ENCODE results near the gene NIM1K. TPM values are rescaled to one million over a fixed set of nuclear protein-coding genes. Genes with fewer than 3 reads are reported as not detected.
"Not testable (repeated sequence)": the region's sequence is repeated elsewhere in the genome, so short reads cannot be mapped to it uniquely, and the experiment has no call there.

The NIM1K gene
- total RNA-seq, 4 donors from 2014 or later, result 0.41 TPM; not detected in 3

DNA sequence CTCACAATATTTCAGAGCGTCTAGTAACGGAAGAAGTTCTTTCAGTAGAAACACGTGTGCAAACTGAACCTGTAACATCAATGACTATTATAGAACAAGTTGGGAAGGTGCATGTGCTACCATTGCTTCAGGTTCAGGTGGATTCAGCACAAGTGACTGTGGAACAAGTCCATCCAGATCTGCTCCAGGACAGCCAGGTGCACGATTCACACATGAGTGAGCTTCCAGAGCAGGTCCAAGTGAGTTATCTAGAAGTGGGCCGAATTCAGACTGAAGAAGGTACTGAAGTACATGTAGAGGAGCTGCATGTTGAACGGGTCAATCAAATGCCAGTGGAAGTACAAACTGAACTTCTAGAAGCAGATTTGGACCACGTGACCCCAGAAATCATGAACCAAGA lies 17.4 kb upstream of the NIM1K start:
- no peaks in the 10 kb centered on the region for H3K27me3 ChIP-seq
- peaks cover 0 to 26% of the 10 kb centered on the region in 2 donors for H3K36me3 ChIP-seq
- intact Hi-C loops (cut with DNase I; ENCODE audit: low total_unique reads), result no loop called here
- H3K9me3 ChIP-seq, result no peaks in the 10 kb centered on the region
- H3K4me3 ChIP-seq, result no peak overlapping the region
- H3K4me1 ChIP-seq, result no peaks in the 10 kb centered on the region
- in situ Hi-C loops (cut with MboI; ENCODE audit: low sequenced_read_pairs in 4 of 4), result no loop called here
- ATAC-seq (no peak), DNase-seq (no peak)
- no peak overlapping the region for H3K27ac ChIP-seq
- TF ChIP-seq, protein P1, sequence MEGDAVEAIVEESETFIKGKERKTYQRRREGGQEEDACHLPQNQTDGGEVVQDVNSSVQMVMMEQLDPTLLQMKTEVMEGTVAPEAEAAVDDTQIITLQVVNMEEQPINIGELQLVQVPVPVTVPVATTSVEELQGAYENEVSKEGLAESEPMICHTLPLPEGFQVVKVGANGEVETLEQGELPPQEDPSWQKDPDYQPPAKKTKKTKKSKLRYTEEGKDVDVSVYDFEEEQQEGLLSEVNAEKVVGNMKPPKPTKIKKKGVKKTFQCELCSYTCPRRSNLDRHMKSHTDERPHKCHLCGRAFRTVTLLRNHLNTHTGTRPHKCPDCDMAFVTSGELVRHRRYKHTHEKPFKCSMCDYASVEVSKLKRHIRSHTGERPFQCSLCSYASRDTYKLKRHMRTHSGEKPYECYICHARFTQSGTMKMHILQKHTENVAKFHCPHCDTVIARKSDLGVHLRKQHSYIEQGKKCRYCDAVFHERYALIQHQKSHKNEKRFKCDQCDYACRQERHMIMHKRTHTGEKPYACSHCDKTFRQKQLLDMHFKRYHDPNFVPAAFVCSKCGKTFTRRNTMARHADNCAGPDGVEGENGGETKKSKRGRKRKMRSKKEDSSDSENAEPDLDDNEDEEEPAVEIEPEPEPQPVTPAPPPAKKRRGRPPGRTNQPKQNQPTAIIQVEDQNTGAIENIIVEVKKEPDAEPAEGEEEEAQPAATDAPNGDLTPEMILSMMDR (IDR thresholded peaks at IDR 0.05 in 4 of 5, conservative IDR thresholded peaks at IDR 0.05 in 1 of 5), result no peak
- TF ChIP-seq POLR2A (IDR thresholded peaks at IDR 0.05), result no peak

DNA sequence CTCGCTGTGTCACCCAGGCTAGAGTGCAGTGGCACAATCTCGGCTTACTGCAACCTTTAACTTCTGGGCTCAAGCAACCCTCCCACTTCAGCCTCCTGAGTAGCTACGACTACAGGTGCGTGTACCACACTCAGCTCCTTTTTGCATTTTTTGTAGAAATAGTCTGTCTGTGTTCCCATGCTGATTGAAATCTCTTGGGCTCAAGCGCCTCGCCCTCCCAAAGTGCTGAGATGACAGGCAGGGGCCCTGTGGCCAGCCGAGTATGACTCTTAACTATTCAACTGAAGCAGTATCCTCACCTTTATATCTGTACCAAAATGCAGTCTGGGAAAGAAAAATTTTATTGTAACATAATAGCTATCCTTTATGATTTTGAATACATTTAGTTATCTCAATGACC lies 12.2 kb upstream of the NIM1K start:
- no peak for DNase-seq
- peaks cover 0 to 6% of the 10 kb centered on the region in 2 donors for H3K36me3 ChIP-seq
- TF ChIP-seq POLR2A (IDR thresholded peaks at IDR 0.05), result no peak
- TF ChIP-seq, protein P1 (IDR thresholded peaks at IDR 0.05 in 4 of 5, conservative IDR thresholded peaks at IDR 0.05 in 1 of 5), result no peak
- H3K27ac ChIP-seq, result no peak overlapping the region
- no peaks in the 10 kb centered on the region for H3K4me1 ChIP-seq
- no peak overlapping the region for H3K4me3 ChIP-seq
- no peaks in the 10 kb centered on the region for H3K27me3 ChIP-seq
- no peaks in the 10 kb centered on the region for H3K9me3 ChIP-seq
- no peak for ATAC-seq
- in situ Hi-C loops (cut with MboI; ENCODE audit: low sequenced_read_pairs in 4 of 4), result no loop called here
- intact Hi-C loops (cut with DNase I; ENCODE audit: low total_unique reads), result no loop called here

DNA sequence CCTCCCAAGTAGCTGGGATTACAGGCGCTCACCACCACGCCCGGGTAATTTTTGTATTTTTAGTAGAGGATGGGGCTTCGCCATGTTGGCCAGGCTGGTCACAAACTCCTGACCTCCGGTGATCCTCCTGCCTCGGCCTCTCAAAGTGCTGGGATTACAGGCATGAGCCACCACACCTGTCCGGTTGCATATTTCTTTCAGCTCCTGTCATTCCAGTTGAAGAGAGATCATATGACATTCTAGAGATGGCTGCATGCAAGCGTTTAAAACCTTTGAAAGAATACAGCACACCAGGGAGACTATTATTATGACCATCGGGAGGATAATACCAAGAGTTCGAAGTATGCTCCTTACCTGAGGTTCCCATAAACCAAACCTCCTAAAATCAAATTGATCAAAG lies 9.6 kb upstream of the NIM1K start:
- H3K4me3 ChIP-seq, result no peak overlapping the region
- intact Hi-C loops (cut with DNase I; ENCODE audit: low total_unique reads) (no loop called here), in situ Hi-C loops (cut with MboI; ENCODE audit: low sequenced_read_pairs in 4 of 4) (no loop called here)
- no peaks in the 10 kb centered on the region for H3K9me3 ChIP-seq
- ATAC-seq (no peak), DNase-seq (no peak)
- H3K4me1 ChIP-seq, result no peaks in the 10 kb centered on the region
- no peak overlapping the region for H3K27ac ChIP-seq
- H3K27me3 ChIP-seq, result no peaks in the 10 kb centered on the region
- TF ChIP-seq POLR2A (IDR thresholded peaks at IDR 0.05), result no peak
- TF ChIP-seq, protein P1 (IDR thresholded peaks at IDR 0.05 in 4 of 5, conservative IDR thresholded peaks at IDR 0.05 in 1 of 5), result no peak
- H3K36me3 ChIP-seq, result no peaks in the 10 kb centered on the region

DNA sequence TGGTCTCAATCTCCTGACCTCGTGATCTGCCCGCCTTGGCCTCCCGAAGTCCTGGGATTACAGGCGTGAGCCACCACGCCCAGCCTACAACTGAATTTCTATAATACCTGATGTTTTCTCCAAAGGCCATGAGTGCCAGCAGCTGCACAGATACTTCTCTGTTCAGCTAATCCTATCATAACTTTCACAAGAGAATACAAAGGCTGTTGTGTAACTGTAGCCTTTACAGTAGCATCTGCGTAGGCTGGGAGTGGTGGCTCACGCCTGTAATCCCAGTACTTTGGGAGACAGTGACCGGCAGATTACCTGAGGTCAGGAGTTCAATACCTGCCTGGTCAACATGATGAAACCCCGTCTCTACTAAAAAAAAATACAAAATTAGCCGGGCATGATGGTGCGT lies 8.9 kb upstream of the NIM1K start:
- H3K9me3 ChIP-seq; H3K4me3 ChIP-seq; H3K27ac ChIP-seq; H3K27me3 ChIP-seq; DNase-seq; intact Hi-C loops (cut with DNase I; ENCODE audit: low total_unique reads); H3K36me3 ChIP-seq; in situ Hi-C loops (cut with MboI; ENCODE audit: low sequenced_read_pairs in 4 of 4); ATAC-seq; H3K4me1 ChIP-seq: not testable (repeated sequence)

DNA sequence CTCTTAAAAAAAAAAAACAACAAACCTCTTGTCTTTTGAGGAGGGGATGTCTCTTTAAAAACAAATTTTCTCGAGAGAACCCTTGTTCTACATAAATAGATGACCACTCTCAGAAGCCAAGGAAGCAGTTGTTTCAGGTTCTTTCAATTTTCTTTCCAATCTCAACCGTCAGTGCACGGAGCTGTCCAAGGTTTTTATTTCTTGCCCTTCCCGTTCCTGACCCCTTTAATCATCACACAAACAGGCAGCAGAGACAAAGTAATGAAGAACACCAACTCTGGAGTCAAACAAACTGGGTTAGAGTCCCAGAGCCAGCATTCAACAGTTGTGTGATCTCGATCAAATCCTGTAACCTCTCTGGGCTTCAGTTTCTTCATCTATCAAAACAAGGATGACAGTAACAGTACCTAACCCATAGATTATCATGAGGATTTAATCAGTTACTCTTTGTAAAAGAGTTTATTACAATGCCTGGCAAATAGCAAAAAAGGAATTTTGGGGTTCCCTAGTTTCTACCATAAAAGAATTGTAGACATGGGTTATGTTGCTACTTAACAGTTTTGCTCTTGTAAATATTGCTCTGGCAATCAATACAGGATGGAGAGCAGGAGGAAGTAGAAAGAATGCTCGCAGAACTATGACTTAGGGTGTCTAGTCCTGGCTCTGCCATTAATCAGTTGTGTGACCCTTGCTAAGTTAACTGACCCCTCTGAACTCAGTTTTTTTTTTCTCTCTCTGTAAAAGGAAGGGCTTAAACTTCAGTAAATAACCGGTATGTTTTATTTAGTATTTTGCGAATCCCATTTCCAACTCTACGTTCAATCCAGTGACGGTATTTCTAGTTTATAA lies 1.0 kb upstream of the NIM1K start:
- TF ChIP-seq, protein P1 (IDR thresholded peaks at IDR 0.05 in 4 of 5, conservative IDR thresholded peaks at IDR 0.05 in 1 of 5), result no peak
- TF ChIP-seq POLR2A (IDR thresholded peaks at IDR 0.05), result no peak
- no peak overlapping the region for H3K27ac ChIP-seq
- H3K27me3 ChIP-seq, result no peaks in the 10 kb centered on the region
- DNase-seq (no peak), ATAC-seq (no peak)
- in situ Hi-C loops (cut with MboI; ENCODE audit: low sequenced_read_pairs in 4 of 4) (no loop called here), intact Hi-C loops (cut with DNase I; ENCODE audit: low total_unique reads) (loop anchor here (5.0 to 10.0 kb wide), 3 partner anchors 69 to 121 kb away; partner anchors contain the start of genes HMGCS1 and ZNF131)
- no peaks in the 10 kb centered on the region for H3K9me3 ChIP-seq
- peaks cover 0 to 25% of the 10 kb centered on the region in 2 donors for H3K4me1 ChIP-seq
- H3K4me3 ChIP-seq, result peak overlapping the region in 2 of 4 donors; percentile 69 to 75
- H3K36me3 ChIP-seq, result no peaks in the 10 kb centered on the region

Data from gastrocnemius medialis (tissue), 4 donors.